ENCODE results near the gene SLC19A1.
"Not testable (repeated sequence)": the region's sequence is repeated elsewhere in the genome, so short reads cannot be mapped to it uniquely, and the experiment has no call there.

The SLC19A1 gene

DNA sequence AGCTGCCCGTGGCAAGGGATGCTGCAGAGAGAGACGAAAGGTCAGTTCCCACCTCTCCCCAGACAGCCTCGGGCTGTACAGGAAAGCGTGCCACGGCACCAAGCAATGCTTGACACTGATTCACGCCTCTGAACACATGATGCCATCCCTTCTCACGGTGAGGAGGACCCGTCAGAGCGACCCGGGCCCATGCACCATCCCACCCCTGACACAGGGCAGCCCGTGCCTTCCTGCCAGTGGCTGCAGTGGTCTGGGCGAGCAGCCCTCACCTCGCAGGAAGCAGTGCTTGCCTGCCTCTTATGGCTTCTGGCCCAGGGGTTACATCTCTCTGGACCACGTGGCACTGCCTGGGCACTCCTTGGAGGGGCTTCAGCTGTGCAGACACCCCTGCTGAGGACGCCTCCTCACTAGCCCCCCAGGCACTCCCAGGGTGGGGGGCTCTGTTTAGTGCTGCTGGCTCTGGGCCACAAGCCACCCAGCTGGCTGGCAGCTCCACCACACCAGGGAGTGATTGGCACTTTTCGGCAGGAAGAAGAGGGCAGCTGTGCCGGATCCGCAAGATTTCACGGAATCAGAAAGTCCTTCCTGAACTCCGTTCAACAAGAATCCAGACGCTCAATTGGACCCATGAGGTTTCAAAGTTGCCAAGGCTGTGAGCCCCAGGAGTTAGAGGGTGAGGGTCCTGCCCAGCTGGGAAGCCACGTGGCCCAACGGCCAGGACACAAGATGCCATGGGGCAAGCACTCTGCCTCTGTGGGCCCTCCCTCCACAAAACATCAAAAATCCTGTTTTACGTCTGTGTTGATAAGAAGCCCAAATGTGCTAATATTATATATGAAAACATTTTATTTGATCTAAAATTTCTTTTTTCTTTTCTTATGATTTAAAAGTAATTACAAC lies 34.8 kb upstream of the SLC19A1 start:
- no peak for DNase-seq

DNA sequence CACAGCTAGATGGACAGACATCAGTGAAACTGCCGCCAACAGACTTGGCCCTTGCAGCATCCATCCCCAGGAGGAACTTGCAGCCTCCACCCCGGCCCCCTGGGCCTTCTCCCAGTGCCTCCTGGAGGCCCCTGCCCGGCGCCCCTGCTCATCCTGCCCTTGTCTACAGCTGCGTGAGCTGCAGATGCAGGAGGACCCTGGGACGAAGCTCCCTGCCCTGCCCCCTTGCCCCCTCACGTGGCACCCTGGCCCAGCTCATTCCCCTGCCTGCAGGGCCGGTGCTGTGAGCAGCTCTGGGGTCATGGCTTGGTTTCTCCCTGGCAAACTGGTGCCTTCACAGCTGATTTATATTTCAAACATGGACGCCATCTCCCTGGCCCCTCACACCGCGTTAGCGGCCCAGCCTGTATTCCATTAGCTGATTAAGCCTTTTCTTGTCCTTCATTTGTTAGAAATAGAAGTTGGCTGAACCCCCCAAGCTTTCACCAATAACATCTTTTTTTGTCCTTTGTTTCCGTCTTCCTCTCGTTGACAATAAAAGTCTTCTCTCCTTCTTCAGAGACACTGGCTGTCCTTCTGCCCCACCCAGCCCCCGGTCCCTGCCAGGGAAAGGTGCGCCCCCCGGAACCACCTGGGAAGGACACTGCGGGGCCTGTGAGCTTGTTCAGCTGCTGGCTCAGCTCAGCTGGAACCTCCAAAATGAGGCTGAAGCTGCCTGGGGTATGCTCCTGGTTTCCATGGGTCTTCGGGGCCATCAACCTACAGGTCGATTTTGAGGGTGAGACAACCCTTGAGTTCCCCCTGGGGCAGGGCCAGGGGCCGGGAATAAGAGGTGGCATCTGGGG lies 34.0 kb upstream of the SLC19A1 start:
- DNase-seq, result no peak

GRCh38 chr21:45575304-45575992 lies 33.2 kb upstream of the SLC19A1 start:
- no peak for DNase-seq

- DNase-seq, result no peak
These were observed 32.5 kb upstream of the SLC19A1 start for GRCh38 chr21:45574691-45575090.

DNA sequence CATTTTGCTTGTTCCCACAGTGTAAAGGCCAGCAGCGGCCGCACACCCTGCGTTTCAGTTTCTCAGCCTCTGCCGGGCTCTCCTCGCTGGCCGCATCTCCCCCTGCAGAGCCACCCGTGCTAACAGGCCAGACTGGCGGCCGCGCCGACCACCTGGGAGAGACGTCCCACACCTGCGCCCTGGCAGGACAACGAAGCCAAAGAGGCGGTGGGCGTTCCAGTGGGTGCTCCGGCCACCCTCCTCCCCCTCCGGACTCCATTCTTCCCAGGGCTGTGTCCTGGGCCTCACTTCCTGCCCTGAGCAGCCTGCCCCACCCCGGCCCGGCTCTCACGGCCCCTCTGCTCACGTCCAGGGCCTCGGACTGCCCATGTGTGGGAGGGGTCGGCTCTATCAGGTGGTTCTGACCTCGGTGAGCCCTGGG lies 31.9 kb upstream of the SLC19A1 start:
- DNase-seq, result no peak

DNA sequence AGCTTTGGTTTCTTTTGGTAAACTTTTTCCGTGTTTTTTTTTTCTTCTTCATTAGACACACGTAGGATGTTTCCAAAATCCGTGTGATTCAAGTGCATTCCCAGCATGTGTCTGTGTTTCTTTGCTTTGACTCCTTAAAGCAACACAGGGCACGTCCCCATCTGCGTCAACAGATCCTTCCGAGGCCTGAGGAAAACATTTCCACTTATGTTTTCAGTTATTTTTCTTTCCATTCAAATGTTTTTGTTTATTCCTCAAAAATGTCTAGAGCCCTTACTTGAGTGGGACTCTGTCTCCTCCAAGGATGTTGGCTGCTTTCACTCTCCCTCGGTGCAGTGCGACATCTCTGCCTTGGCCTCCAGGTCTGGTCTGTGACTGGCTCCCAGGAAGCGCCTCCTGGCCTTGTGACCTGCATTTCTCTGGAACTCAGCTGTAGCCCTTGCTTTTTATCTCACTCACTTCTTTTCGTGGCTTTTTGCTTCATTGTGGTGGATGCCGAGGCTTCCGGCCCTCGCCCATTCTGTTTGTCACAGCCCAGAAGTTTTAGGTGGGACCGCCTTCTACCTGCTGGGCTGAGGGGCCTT lies 31.3 kb upstream of the SLC19A1 start:
- no peak for DNase-seq

- DNase-seq, result no peak
These were observed 30.7 kb upstream of the SLC19A1 start for GRCh38 chr21:45572783-45573451.

DNA sequence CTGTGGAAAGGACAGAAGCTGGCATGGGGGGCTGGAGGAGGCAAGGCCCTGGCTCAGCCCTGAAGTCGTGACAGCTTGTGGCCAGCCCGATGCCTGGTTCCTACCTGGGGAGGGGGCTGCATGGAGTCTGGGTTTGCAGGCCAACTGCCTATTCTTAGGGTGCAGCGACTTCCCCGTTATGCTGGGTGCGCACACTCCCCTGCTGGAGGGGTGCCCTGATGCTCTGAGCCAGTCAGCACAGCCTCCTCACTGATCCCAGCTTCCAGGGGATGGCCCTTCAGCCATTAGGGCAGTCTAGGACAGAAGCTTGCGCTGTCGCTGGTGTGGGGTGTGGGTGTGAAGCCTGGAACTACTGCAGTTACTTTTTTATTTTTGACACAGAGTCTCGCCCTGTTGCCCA lies 30.0 kb upstream of the SLC19A1 start:
- no peak for DNase-seq

GRCh38 chr21:45571641-45572040 lies 29.4 kb upstream of the SLC19A1 start:
- DNase-seq, result no peak

- DNase-seq, result no peak
These were observed 28.8 kb upstream of the SLC19A1 start for GRCh38 chr21:45570826-45571601.

DNA sequence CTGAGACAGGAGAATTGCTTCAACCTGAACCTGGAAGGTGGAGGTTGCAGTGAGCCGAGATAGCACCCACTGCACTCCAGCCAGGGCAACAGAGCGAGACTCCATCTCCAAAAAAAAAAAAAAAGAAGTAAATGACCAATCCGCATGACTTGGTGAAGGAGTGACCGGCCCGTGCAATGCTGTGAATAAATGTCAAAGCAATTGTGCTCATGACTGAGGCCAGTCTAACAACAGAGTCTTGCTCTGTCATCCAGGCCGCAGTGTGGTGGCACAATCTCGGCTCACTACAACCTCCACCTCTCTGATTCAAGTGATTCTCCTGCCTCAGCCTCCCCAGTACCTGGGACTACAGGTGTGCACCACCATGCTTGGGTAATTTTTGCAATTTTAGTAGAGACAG lies 27.8 kb upstream of the SLC19A1 start:
- no peak for DNase-seq

DNA sequence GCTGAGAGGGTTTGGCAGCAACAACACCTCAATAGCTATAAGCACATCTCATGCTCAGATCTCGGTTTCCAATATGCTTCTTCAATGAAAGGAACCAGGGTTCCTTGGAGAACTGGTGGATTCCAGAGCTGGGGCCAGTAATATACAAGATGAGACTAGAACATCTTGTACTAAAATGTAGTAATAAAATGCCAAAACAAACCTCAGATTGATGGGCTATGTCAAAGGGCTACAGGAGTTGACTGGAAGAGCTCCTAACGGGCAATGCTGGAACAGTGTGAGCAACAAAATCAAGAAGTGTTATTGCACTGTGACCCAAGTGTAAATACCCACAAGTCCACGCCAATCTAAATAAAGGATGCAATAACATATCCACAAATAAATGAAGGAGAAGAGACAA lies 26.1 kb upstream of the SLC19A1 start:
- DNase-seq, result no peak

DNA sequence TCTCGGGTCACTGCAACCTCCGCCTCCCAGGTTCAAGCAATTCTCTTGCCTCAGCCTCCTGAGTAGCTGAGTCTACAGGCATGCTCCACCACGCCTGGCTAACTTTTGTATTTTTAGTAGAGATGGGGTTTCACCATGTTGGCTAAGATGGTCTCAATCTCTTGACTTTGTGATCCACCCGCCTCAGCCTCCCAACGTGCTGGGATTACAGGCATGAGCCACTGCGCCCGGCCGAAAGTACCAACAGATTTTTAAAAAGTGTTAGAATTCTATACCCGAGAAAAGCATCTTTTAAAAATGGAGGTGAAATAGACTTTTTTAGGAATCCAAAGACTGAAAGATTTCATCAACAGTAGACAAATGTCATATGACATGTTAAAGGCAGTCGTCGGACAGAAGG lies 21.9 kb upstream of the SLC19A1 start:
- DNase-seq, result not testable (repeated sequence)

DNA sequence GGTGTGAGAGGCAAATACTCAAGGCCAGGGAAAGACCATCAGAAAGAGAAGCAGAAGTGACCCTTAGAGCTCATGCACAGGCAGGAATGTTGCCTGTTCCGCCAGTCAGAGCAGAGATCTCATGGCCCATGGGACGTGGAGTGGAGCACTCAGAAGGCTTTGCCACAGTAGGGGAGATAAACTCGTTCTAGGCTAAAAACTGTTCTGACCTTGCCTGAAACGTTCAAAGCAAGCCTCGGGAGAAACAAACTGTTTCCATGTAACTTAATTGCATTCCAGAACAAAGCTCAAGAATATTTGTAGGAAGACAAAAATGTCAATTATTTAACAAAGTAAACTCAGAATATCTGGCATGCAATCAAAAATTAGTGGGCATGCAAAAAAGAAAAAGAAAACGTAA lies 20.7 kb upstream of the SLC19A1 start:
- DNase-seq, result no peak

DNA sequence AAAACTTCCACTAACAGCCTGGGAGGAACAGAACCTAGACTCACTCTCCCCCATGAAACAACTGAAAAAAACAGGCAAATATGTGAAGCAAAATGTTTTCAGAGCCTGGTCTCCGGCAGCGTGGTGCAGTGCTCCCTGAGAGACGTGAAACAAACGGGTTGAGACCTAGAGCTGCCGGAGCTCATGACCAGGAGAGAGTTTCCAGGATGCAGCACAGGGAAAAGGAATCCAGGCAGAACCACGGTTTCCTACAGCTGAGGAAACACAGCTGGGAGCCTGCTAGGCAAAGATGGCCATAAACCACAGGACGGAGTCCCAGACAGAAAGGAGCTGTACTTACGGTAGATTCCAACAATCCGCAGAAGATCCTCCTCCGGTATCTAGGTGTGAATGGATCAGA lies 20.2 kb upstream of the SLC19A1 start:
- DNase-seq, result no peak

- not testable (repeated sequence) for DNase-seq
These were observed 19.0 kb upstream of the SLC19A1 start for GRCh38 chr21:45561241-45561640.

- DNase-seq, result no peak
These were observed 18.1 kb upstream of the SLC19A1 start for GRCh38 chr21:45560106-45561021.

- DNase-seq, result no peak
These were observed 17.2 kb upstream of the SLC19A1 start for GRCh38 chr21:45559216-45560105.

DNA sequence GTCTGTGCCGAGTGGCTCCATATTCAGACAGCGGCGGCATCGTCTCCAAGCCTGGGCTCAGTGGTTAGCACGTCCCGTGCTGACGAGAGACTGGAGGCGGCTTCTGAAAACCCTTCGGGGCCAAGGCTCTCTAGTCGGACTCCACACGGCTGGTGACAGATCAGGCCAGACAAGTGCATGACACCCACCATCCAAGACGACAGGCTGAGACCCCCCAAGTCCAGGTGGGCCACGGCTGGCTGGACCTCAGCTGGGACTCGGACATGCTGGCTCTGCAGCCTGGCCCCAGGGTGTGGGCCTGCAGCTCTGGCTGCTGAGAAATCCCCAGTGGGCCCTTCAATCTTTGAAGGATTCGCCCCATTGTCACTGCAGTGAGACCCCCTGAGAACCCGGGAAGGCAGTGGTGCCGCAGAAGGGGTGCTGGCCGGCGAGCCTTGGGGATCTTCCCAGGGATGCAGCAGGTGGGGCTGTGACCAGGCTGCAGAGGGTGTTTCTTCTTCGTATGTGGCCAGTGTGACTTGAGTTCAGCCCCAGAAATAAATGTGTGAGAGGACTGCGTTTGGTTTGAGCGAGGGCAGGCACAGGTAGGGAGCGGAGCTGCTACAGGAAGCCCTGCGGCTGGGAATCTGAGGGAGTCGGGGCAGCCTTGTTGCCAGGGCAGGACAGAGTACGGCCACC lies 15.9 kb upstream of the SLC19A1 start:
- DNase-seq, result no peak

Data from NCI-H2081 treated with DMSO at 0.1 percent for 48 hours (cell line).